SU-DHL-6 (cell line): ENCODE data around the gene WDR86.

ENCODE experiments used
- H2AFZ ChIP-seq: fragments of 200-600 bp; sonication (generic); 2 replicates; pipeline ENCODE4 v1.6.1; 2014; ENCODE audit warnings: low read depth, mild to moderate bottlenecking, moderate library complexity, mixed read lengths, antibody characterized with exemption, low read length; ENCODE audit not compliant: severe bottlenecking
- H3F3A ChIP-seq: fragments of 200-600 bp; shearing (Covaris generic); 2 replicates; pipeline ENCODE4 v1.6.0; 2016; ENCODE audit warnings: antibody characterized with exemption, mild to moderate bottlenecking; ENCODE audit not compliant: insufficient read depth
- H3K27ac ChIP-seq: fragments of 200-600 bp; sonication (generic); 2 replicates; pipeline ENCODE4 v1.5.1; 2016; ENCODE audit warnings: low read depth, mild to moderate bottlenecking, low read length, moderate library complexity, mixed read lengths
- H3K27me3 ChIP-seq: fragments of 200-600 bp; sonication (generic), shearing (Covaris generic); 2 replicates; pipeline ENCODE4 v1.6.0; 2014; ENCODE audit warnings: mild to moderate bottlenecking, low read length
- H3K36me3 ChIP-seq: fragments of 200-600 bp; sonication (generic); 2 replicates; pipeline ENCODE4 v1.6.1; 2014; ENCODE audit warnings: mild to moderate bottlenecking, low read length, mixed read lengths
- H3K4me2 ChIP-seq: fragments of 300-600, 200-600 bp; shearing (Covaris generic), sonication (generic); 2 replicates; pipeline ENCODE4 v1.6.0; 2014; ENCODE audit warnings: low read length, low read depth, mild to moderate bottlenecking; ENCODE audit not compliant: poor library complexity, severe bottlenecking
- H3K4me3 ChIP-seq: fragments of 200-600 bp; sonication (generic); 2 replicates; pipeline ENCODE4 v1.5.1; 2014; ENCODE audit warnings: antibody characterized with exemption, low read length, mild to moderate bottlenecking, mixed read lengths; ENCODE audit not compliant: insufficient read depth, poor library complexity, severe bottlenecking
- H3K79me2 ChIP-seq: fragments of 200-600 bp; sonication (generic); 2 replicates; pipeline ENCODE4 v1.6.1; 2014; ENCODE audit warnings: mild to moderate bottlenecking, low read length, moderate library complexity; ENCODE audit not compliant: insufficient read depth
- H3K9ac ChIP-seq: fragments of 200-600 bp; sonication (generic); 2 replicates; pipeline ENCODE4 v1.7.0; 2014; ENCODE audit warnings: mild to moderate bottlenecking, low read length
- H3K9me2 ChIP-seq: fragments of 200-600 bp; sonication (generic); replicated peaks from 2 replicates; pipeline ENCODE4 v1.6.1; 2014; ENCODE audit warnings: low read length; ENCODE audit not compliant: insufficient read depth
- H3K9me3 ChIP-seq: fragments of 200-600 bp; sonication (generic); 2 replicates; pipeline ENCODE4 v1.6.1; 2014; ENCODE audit warnings: low read length, mixed read lengths; ENCODE audit not compliant: insufficient read depth
- H4K20me1 ChIP-seq: fragments of 200-600 bp; sonication (generic); 2 replicates; pipeline ENCODE4 v1.6.1; 2014; ENCODE audit warnings: low read depth, mild to moderate bottlenecking, antibody characterized with exemption, low read length, moderate library complexity, mixed read lengths
- CTCF ChIP-seq: fragments of 200-600 bp; sonication (generic); IDR thresholded peaks from one replicate; pipeline ENCODE4 v1.5.1; 2017; ENCODE audit warnings: antibody characterized with exemption, mild to moderate bottlenecking, low read length, moderate library complexity; ENCODE audit not compliant: insufficient read depth, poor library complexity, severe bottlenecking
- EZH2phosphoT487 ChIP-seq: fragments of 200-600 bp; sonication (generic), shearing (Covaris generic); conservative IDR thresholded peaks from 2 replicates; pipeline ENCODE4 v1.6.1; 2018; ENCODE audit warnings: mild to moderate bottlenecking, antibody characterized with exemption, low read length, moderate library complexity, mixed read lengths

WDR86 gene

DNA sequence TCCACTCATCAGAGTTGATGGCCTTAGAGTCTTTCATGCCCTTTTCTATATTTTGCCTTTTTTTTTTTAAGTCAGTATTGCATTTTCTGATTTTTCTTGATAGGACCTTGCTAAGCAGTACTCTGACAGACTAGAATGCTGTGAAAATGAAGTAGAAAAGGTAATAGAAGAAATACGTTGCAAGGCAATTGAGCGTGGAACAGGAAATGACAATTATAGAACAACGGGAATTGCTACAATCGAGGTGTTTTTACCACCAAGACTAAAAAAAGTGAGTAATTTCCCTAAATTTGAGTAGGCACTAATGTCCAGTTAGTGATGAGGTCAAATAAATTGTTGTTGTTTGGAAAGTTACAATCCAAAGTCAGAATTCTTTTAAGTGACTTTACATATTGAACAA is 60.9 kb downstream of the WDR86 start:
- TF ChIP-seq CTCF, result no peak
- no peak for TF ChIP-seq EZH2phosphoT487
- Histone ChIP-seq H3K27ac (peak overlapping the region; percentile 87), H2AFZ (peak overlapping the region; percentile 22), H3K36me3 (no peaks in the 10 kb centered on the region; the same call in 1 of the 2 replicates), H3K27me3 (no peaks in the 10 kb centered on the region), H3K4me2 (peak overlapping the region; percentile 66), H3K9me2 (no peaks in the 10 kb centered on the region), H3K9ac (peak overlapping the region; percentile 55), H4K20me1 (no peaks in the 10 kb centered on the region), H3F3A (peaks cover 37% of the 10 kb centered on the region), H3K4me3 (peak overlapping the region; percentile 35), H3K79me2 (no peaks in the 10 kb centered on the region), H3K9me3 (no peaks in the 10 kb centered on the region)

DNA sequence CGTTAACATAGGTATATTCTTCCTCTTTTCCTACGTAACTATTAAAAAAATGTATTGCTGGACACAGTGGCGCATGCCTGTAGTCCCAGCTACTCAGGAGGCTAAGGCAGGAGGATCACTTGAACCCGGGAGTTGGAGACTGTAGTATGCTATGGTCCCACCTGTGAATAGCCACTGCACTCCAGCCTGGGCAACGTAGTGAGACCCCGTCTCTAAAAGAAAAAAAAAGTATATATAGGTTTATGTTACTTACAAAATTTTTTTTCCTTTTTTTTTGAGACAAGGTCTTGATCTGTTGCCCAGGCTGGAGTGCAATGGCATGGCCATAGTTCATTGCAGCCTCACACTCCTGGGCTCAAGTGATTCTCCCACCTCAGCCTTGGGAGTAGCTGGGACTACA is 62.6 kb downstream of the WDR86 start:
- TF ChIP-seq CTCF (no peak), EZH2phosphoT487 (no peak)
- Histone ChIP-seq H3K4me2 (no peak overlapping the region), H3K27ac (no peak overlapping the region), H3K27me3 (no peaks in the 10 kb centered on the region), H3K9ac (no peak overlapping the region), H3K9me3 (no peaks in the 10 kb centered on the region), H3K79me2 (peaks cover 15% of the 10 kb centered on the region), H3K4me3 (no peak overlapping the region), H3K36me3 (no peaks in the 10 kb centered on the region; the same call in 1 of the 2 replicates), H4K20me1 (no peaks in the 10 kb centered on the region), H3F3A (peaks cover 47% of the 10 kb centered on the region), H2AFZ (no peak overlapping the region), H3K9me2 (no peaks in the 10 kb centered on the region)

DNA sequence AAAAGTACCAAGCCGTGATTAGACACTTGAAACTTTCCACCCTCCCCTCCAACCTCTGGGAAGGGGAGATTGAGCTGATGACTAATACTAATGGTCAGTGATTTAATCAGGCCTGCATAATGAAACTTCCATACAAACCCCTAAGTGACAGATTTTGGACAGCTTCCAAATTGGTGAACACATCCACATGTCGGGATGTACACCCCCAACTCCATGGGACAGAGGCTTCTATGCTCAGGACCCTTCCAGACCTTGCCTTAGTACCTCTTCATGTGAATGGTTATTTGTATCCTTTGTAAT is 63.4 kb downstream of the WDR86 start:
- Histone ChIP-seq H3K4me3 (no peak overlapping the region), H3K36me3 (no peaks in the 10 kb centered on the region; the same call in 1 of the 2 replicates), H3K9me2 (no peaks in the 10 kb centered on the region), H2AFZ (no peak overlapping the region), H3K9me3 (no peaks in the 10 kb centered on the region), H3K79me2 (peaks cover 18% of the 10 kb centered on the region), H3F3A (peaks cover 47% of the 10 kb centered on the region), H3K27ac (no peak overlapping the region), H3K4me2 (no peak overlapping the region), H3K9ac (no peak overlapping the region), H4K20me1 (no peaks in the 10 kb centered on the region), H3K27me3 (no peaks in the 10 kb centered on the region)
- TF ChIP-seq CTCF, result no peak
- no peak for TF ChIP-seq EZH2phosphoT487
